Measurements from ENCODE around the gene LARGE1.

The LARGE1 gene

DNA sequence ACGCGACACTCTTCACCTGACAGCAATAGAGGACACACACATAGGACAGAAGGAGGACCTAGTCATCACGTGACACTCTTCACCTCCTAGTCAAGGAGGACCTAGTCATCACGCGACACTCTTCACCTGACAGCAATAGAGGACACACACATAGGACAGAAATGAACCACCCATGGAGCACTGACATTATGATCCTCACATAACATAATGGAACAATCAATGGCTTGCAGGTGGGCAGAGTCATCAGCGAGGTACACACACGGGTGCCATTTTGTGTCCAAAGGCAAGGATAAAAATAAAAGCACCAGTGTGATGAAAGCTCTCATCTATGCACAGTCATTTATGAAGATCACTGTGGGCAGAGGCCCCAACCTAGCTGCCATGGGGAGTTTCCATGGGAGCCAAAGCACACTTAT is 354.7 kb downstream of the LARGE1 start:
- no peak overlapping the region for H3K4me3 ChIP-seq (ENCODE audit: low read depth, low read length)
- TF ChIP-seq, protein P1, sequence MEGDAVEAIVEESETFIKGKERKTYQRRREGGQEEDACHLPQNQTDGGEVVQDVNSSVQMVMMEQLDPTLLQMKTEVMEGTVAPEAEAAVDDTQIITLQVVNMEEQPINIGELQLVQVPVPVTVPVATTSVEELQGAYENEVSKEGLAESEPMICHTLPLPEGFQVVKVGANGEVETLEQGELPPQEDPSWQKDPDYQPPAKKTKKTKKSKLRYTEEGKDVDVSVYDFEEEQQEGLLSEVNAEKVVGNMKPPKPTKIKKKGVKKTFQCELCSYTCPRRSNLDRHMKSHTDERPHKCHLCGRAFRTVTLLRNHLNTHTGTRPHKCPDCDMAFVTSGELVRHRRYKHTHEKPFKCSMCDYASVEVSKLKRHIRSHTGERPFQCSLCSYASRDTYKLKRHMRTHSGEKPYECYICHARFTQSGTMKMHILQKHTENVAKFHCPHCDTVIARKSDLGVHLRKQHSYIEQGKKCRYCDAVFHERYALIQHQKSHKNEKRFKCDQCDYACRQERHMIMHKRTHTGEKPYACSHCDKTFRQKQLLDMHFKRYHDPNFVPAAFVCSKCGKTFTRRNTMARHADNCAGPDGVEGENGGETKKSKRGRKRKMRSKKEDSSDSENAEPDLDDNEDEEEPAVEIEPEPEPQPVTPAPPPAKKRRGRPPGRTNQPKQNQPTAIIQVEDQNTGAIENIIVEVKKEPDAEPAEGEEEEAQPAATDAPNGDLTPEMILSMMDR (IDR thresholded peaks at IDR 0.05; ENCODE audit: low read depth, low read length) = no peak

DNA sequence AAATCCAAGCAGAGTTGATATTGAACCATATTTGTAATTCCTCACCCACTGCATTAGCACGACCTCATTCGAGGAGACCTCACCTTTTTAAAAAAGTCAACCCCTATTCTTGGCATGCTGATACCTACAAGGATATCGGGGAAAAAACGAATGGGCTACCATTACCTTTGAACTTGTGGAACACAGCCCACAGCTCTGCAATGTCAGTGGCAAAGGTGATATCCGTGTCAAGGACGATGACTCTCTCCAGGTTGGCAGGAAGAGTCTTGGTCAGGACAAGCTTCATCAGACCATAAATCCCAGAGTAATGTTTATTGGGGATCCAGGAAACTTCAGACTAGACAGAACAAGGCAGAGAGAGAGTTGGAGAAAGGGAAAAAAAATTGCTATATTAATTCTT is 355.6 kb downstream of the LARGE1 start:
- no peak overlapping the region for H3K4me3 ChIP-seq (ENCODE audit: low read depth, low read length)
- TF ChIP-seq, protein P1 (IDR thresholded peaks at IDR 0.05; ENCODE audit: low read depth, low read length) = no peak

DNA sequence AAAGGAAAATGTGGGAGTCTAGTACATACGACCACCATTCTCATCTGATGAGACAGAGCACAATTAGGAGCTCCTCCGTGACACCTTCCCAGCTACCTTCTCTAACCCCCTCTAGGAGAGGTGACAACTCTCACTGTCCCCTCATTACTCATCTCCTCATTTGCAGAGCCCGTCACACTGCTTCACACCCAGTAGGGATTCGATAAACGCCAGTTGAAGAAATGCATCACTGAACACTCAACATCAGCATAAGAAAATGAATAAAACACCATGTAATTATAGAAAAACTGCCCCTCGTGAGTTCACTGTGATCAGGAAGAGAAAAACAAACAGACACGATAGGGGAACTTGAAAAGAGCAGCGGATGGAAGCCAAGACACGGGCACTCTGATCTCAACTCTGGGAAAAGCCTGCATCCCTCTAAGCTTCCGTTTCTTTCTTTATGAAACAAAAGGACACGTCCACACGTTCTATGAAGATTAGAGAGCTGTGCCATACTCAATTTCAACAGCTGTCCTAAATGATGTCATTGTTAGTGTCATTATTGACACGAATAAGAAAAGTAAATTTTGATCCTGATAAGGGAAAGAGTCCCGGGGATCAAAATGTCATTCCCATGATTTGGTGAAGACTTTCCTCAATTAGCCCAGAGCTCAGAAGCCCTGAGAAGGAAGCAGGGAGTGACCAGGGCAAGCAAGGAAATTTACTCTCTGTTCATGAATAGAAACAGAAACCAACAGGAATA is 356.9 kb downstream of the LARGE1 start:
- no peak overlapping the region for H3K4me3 ChIP-seq (ENCODE audit: low read depth, low read length)
- TF ChIP-seq, protein P1 (IDR thresholded peaks at IDR 0.05; ENCODE audit: low read depth, low read length) = no peak

DNA sequence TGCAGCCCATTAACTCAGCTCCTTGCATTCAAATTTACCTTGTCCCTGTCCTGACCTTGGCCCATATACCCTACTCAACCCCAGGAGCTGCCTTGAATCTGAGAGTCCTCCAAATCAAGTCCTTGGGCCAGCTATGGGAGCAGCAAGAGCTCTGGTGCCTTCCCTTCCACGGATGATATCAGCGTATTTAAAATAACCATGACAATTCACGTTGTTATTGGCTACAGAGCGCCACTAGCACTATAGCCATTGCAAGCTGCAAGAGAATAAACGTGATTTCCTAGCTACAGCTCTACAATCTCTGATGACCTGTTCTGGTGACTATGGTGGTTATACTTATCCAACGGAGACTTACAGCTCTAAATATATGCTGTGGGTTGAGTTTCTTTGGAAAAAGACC is 357.8 kb downstream of the LARGE1 start:
- H3K4me3 ChIP-seq (ENCODE audit: low read depth, low read length) = no peak overlapping the region
- TF ChIP-seq, protein P1 (IDR thresholded peaks at IDR 0.05; ENCODE audit: low read depth, low read length) = no peak

DNA sequence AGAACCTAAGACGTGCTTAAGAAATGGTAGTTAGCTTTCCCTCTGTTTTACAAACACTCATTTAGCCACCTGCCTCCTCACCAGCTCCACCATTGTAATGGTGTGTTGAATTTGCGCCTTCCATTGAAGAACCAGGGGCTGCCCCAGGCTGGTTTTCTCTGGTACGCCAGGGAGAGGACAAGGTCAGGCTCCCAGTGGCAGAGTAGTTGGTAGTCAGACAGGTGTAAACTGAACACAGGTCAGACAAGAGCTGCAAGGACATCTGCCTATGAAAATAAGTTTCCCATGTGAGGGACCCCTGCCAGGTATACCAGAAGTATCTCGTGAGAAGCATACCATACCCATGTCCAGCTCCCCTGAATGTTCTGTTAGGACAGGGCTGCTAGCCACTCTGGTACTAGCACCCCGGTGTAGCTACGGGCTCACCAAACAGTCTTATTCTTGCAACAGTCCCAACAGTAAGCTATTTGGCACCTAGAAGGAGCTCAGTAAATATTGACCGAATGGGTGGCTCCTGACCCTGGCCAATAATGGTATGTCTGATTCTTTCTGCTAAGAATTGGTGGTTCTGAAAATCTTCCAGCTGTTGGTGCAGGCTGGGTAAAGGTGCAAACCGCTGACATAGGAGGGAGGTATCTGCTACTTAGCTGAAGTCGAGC is 359.0 kb downstream of the LARGE1 start:
- H3K4me3 ChIP-seq (ENCODE audit: low read depth, low read length) = no peak overlapping the region
- TF ChIP-seq, protein P1 (IDR thresholded peaks at IDR 0.05; ENCODE audit: low read depth, low read length) = no peak

DNA sequence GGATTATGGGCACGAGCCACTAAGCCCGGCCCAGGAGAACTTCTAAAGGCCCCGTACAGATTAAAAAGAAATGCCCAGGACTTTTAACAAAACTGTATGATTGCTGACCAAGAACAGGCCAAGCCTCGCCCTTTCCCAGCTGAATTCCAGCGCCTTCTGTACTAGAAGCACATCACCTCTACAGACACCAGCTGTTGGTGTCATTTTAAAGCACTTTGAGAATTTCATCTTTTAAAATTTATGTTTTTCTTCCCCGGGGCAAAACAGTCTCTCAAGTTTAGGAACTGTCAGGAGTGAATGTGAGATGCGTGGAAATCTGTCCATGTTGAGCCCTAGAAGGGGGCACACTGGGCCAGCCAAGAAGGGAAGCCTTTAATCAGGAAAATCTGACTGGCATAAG is 362.4 kb downstream of the LARGE1 start:
- TF ChIP-seq, protein P1 (IDR thresholded peaks at IDR 0.05; ENCODE audit: low read depth, low read length) = no peak

DNA sequence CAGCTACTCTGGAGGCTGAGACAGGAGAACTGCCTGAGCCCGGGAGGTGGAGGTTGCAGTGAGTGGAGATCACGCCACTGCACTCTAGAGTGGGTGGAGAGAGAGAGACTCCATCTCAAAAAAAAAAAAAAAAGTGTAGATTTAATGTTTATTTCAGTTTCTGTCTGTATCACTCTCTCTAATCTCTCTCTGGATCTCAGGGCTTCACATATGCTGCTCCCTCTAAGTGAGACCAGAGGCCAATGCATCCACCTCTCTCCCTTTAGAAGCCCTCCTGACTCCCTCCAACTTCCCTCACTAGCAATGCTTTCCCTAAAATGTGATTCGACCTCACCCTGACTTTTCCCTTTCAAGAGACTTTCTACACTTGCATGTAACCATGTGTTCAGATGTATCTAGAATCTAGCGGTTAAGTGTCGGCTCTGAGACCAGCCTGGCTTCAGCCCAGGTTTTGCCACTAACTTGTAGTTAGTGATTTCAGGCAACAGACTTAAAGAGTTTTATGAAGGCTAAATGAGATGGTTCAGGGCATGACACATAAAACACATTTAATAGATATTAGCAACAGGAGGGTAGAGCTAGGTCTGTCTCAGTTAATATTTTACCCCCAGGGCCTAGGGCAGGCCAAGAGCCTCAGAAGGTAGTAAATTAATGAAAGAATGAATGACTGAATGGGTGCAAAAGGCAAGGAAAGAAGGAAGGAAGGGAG is 364.3 kb downstream of the LARGE1 start:
- no peak overlapping the region for H3K4me3 ChIP-seq (ENCODE audit: low read depth, low read length)
- TF ChIP-seq, protein P1 (IDR thresholded peaks at IDR 0.05; ENCODE audit: low read depth, low read length) = no peak

More for the DNA sequence above, 362.4 kb downstream of the LARGE1 start:
- no peak overlapping the region for H3K4me3 ChIP-seq (ENCODE audit: low read depth, low read length)
